H1 (cell line): Measurements from ENCODE around the gene FGF12. TPM values are rescaled to one million over a fixed set of nuclear protein-coding genes. Genes with fewer than 3 reads are reported as not detected.

Experiments
- CTCF ChIA-PET: fragments of 300-600 bp; sonication (Branson Sonifier 250); formaldehyde crosslinking; loops from one replicate; lab custom pipeline; 2021; ENCODE audit not compliant: partially characterized antibody; lab: Charles Lee
- POLR2A ChIA-PET: fragments of 300-600 bp; sonication (Branson Sonifier 250); formaldehyde crosslinking; loops from one replicate; lab custom pipeline; 2021; ENCODE audit warnings: inconsistent platforms; ENCODE audit not compliant: partially characterized antibody; lab: Charles Lee
- DNase-seq, 2 experiments: peaks; one replicate each; pipeline versions ENCODE4 v3.0.0 to v3.0.0-alpha.2; 2010 to 2022; ENCODE audit warnings: low spot score in 2 of 2, low read depth in 1 of 2, mixed read lengths in 1 of 2
- FAIRE-seq: peaks from 2 replicates; lab custom pipeline; 2011; peaks lifted over from hg19 to GRCh38; lab: Jason Lieb, UNC
- H2AFZ ChIP-seq: 2 replicates; pipeline ENCODE4 v1.8.1; 2012; ENCODE audit warnings: low read length, inconsistent platforms
- H2AK5ac ChIP-seq: 2 replicates; pipeline ENCODE4 v1.6.1; 2013; ENCODE audit warnings: low read depth, low read length
- H2BK120ac ChIP-seq: replicated peaks from 2 replicates; pipeline ENCODE3; 2013; ENCODE audit warnings: low read depth, low read length, inconsistent platforms
- H2BK12ac ChIP-seq: 2 replicates; pipeline ENCODE4 v1.6.1; 2013; ENCODE audit warnings: low read depth, low read length
- H2BK15ac ChIP-seq: 2 replicates; pipeline ENCODE4 v1.6.1; 2013; ENCODE audit warnings: low read length
- H2BK20ac ChIP-seq: 2 replicates; pipeline ENCODE4 v1.6.1; 2013; ENCODE audit warnings: low read length
- H2BK5ac ChIP-seq: 2 replicates; pipeline ENCODE4 v1.6.1; 2013; ENCODE audit warnings: low read depth, low read length
- H3K14ac ChIP-seq: 2 replicates; pipeline ENCODE4 v1.6.1; 2013; ENCODE audit warnings: inconsistent platforms; ENCODE audit not compliant: insufficient read length
- H3K18ac ChIP-seq: 2 replicates; pipeline ENCODE4 v1.6.1; 2013; ENCODE audit warnings: low read length; ENCODE audit errors: extremely low read depth
- H3K23ac ChIP-seq: 2 replicates; pipeline ENCODE4 v1.6.1; 2013; ENCODE audit warnings: inconsistent platforms; ENCODE audit not compliant: insufficient read length
- H3K23me2 ChIP-seq: 2 replicates; pipeline ENCODE4 v1.6.1; 2013; ENCODE audit warnings: low read depth, low read length
- H3K27ac ChIP-seq: 2 replicates; pipeline ENCODE4 v1.6.1; 2011; ENCODE audit warnings: low read depth, low read length, inconsistent platforms
- H3K27me3 ChIP-seq, 4 experiments: replicated peaks in 1 of 4; 1 replicate in 1 of 4; 2 replicates in 3 of 4; pipeline versions ENCODE4 v1.6.1 to v1.8.1; 2011 to 2013; ENCODE audit warnings: low read length in 3 of 4, mild to moderate bottlenecking in 3 of 4, inconsistent platforms in 2 of 4, mixed read lengths in 2 of 4, moderate library complexity in 1 of 4; ENCODE audit not compliant: control insufficient read depth in 3 of 4, insufficient read depth in 3 of 4; ENCODE audit errors: extremely low read depth in 1 of 4
- H3K36me3 ChIP-seq, 4 experiments: 2 replicates each; pipeline versions ENCODE4 v1.6.1 to v1.8.1; 2011 to 2013; ENCODE audit warnings: mild to moderate bottlenecking in 4 of 4, low read length in 3 of 4, moderate library complexity in 2 of 4, control low read depth in 1 of 4, inconsistent platforms in 1 of 4; ENCODE audit not compliant: insufficient read depth in 4 of 4, control insufficient read depth in 2 of 4
- H3K4ac ChIP-seq: replicated peaks from 2 replicates; pipeline ENCODE3; 2013; ENCODE audit warnings: low read length, low read depth, mixed read lengths, inconsistent platforms; ENCODE audit not compliant: insufficient read length
- H3K4me1 ChIP-seq, 4 experiments: replicated peaks in 1 of 4; 1 replicate in 1 of 4; 2 replicates in 3 of 4; pipeline versions ENCODE4 v1.6.1 to v1.8.1; 2011 to 2013; ENCODE audit warnings: low read length in 3 of 4, inconsistent platforms in 2 of 4, mixed read lengths in 1 of 4; ENCODE audit not compliant: insufficient read depth in 4 of 4, control insufficient read depth in 3 of 4
- H3K4me2 ChIP-seq, 2 experiments: 2 replicates each; pipeline versions ENCODE4 v1.6.1 to v1.8.1; 2011 to 2013; ENCODE audit warnings: low read depth in 2 of 2, low read length in 2 of 2, control low read depth in 1 of 2, inconsistent platforms in 1 of 2, mild to moderate bottlenecking in 1 of 2; ENCODE audit not compliant: insufficient read depth in 1 of 2
- H3K4me3 ChIP-seq, 4 experiments: fragments of 200-600, 300-600 bp in 1 of 4; sonication (generic), shearing (Covaris generic), sonication (Bioruptor Twin) in 1 of 4; 2 replicates each; pipeline versions ENCODE4 v1.5.1 to v1.8.1; 2011 to 2016; ENCODE audit warnings: low read length in 4 of 4, low read depth in 3 of 4, control low read depth in 2 of 4, inconsistent platforms in 2 of 4, mild to moderate bottlenecking in 2 of 4, mixed read lengths in 1 of 4, moderate library complexity in 1 of 4; ENCODE audit not compliant: insufficient read depth in 2 of 4; ENCODE audit errors: extremely low read depth in 1 of 4
- H3K56ac ChIP-seq: replicated peaks from 2 replicates; pipeline ENCODE3; 2013; ENCODE audit warnings: low read depth, mild to moderate bottlenecking, mixed read lengths, low read length, inconsistent platforms; ENCODE audit not compliant: insufficient read length
- H3K79me1 ChIP-seq: 2 replicates; pipeline ENCODE4 v1.6.1; 2013; ENCODE audit warnings: low read depth, low read length, control low read depth
- H3K79me2 ChIP-seq, 2 experiments: 2 replicates each; pipeline versions ENCODE4 v1.6.1 to v1.8.1; 2012 to 2013; ENCODE audit warnings: low read length in 2 of 2, mild to moderate bottlenecking in 2 of 2, inconsistent platforms in 1 of 2; ENCODE audit not compliant: insufficient read depth in 2 of 2, control insufficient read depth in 1 of 2
- H3K9ac ChIP-seq, 4 experiments: replicated peaks in 1 of 4; 1 replicate in 1 of 4; 2 replicates in 3 of 4; pipeline versions ENCODE4 v1.6.1 to v1.8.1; 2011 to 2013; ENCODE audit warnings: low read depth in 3 of 4, low read length in 3 of 4, control low read depth in 2 of 4, mild to moderate bottlenecking in 2 of 4, moderate library complexity in 2 of 4, inconsistent platforms in 1 of 4; ENCODE audit errors: extremely low read depth in 1 of 4
- H3K9me3 ChIP-seq, 2 experiments: 2 replicates each; pipeline versions ENCODE4 v1.6.1 to v1.8.1; 2012 to 2013; ENCODE audit warnings: mild to moderate bottlenecking in 2 of 2, moderate library complexity in 2 of 2, control low read depth in 1 of 2, inconsistent platforms in 1 of 2, low read depth in 1 of 2, low read length in 1 of 2, mixed read lengths in 1 of 2; ENCODE audit not compliant: insufficient read depth in 2 of 2
- H4K20me1 ChIP-seq, 2 experiments: replicated peaks in 1 of 2; 2 replicates each; pipeline versions ENCODE3 to v1.8.1; 2011 to 2013; ENCODE audit warnings: inconsistent platforms in 2 of 2, low read length in 2 of 2, mild to moderate bottlenecking in 1 of 2; ENCODE audit not compliant: insufficient read depth in 2 of 2, control insufficient read depth in 1 of 2
- H4K5ac ChIP-seq: 2 replicates; pipeline ENCODE4 v1.6.1; 2013; ENCODE audit warnings: low read length, low read depth, mixed read lengths, inconsistent platforms; ENCODE audit not compliant: insufficient read length
- H4K8ac ChIP-seq: 2 replicates; pipeline ENCODE4 v1.8.0; 2013; ENCODE audit warnings: mild to moderate bottlenecking, moderate library complexity, low read length, inconsistent platforms; ENCODE audit not compliant: insufficient read depth; ENCODE audit errors: extremely low read depth
- H4K91ac ChIP-seq: replicated peaks from 2 replicates; pipeline ENCODE3; 2013; ENCODE audit warnings: low read length, mixed read lengths, inconsistent platforms; ENCODE audit not compliant: insufficient read length
- POU5F1 ChIP-seq: IDR thresholded peaks from 2 replicates; pipeline ENCODE4 v1.6.1; 2011; ENCODE audit warnings: low read depth, mild to moderate bottlenecking, low read length, moderate library complexity
- SIN3A ChIP-seq, 2 experiments: IDR thresholded peaks in 1 of 2; conservative IDR thresholded peaks in 1 of 2; 2 replicates each; pipeline ENCODE4 v1.6.1; 2011 to 2012; ENCODE audit warnings: low read length in 2 of 2, improper control_type of control experiment in 1 of 2, low read depth in 1 of 2, mild to moderate bottlenecking in 1 of 2
- SP4 ChIP-seq: IDR thresholded peaks from 2 replicates; pipeline ENCODE4 v1.6.1; 2012; ENCODE audit warnings: low read length, inconsistent platforms
- WGBS, 2 experiments: shearing (Covaris generic) in 1 of 2; methylation state at CpG; one replicate each; pipeline versions ENCODE4 v1.1.6 to v1.1.7; 2013 to 2015; ENCODE audit warnings: low lambda C conversion rate in 2 of 2, mixed read lengths in 2 of 2, inconsistent platforms in 1 of 2, low coverage in 1 of 2, missing lambda C conversion rate in 1 of 2; ENCODE audit not compliant: insufficient replicate concordance in 2 of 2, insufficient coverage in 1 of 2, insufficient read length in 1 of 2; ENCODE audit errors: extremely low coverage in 1 of 2, missing lambda C conversion rate in 1 of 2; 5-methylcytosine and 5-hydroxymethylcytosine counted together
- polyA plus RNA-seq, 7 experiments: library from polyadenylated mRNA; depleted of rRNA in 3 of 7; stranded (reverse) in 5 of 7; unstranded in 2 of 7; fragments of >200 nt in 5 of 7; fragments of 200-250 nt in 2 of 7; gene quantifications; 1 replicate in 5 of 7; 2 replicates in 1 of 7; 4 replicates in 1 of 7; pipeline versions ENCODE4 v1.2.1 to v1.2.3, GENCODE V29; 2011 to 2013; ENCODE audit warnings: missing spikeins in 2 of 7, mixed read lengths in 2 of 7
- total RNA-seq: library from RNA; stranded (reverse); fragmentation: NEBNext Ultra II Directional; extraction: Animal tissue kit (Norgen Biotek cat#: 25700); gene quantifications from 2 replicates; pipeline ENCODE4 v1.2.1, GENCODE V29; 2021
- TF ChIP-seq, protein P1 (sequence below): IDR thresholded peaks from 2 replicates; pipeline ENCODE4 v1.6.1; 2012; ENCODE audit warnings: low read length, inconsistent platforms

FGF12 gene
- total and polyA plus RNA-seq, 2 of the 8 experiments (the other 6 are each of a cell fraction or from before 2014, with no cell fraction given), result 4.1 to 16.6 TPM

DNA sequence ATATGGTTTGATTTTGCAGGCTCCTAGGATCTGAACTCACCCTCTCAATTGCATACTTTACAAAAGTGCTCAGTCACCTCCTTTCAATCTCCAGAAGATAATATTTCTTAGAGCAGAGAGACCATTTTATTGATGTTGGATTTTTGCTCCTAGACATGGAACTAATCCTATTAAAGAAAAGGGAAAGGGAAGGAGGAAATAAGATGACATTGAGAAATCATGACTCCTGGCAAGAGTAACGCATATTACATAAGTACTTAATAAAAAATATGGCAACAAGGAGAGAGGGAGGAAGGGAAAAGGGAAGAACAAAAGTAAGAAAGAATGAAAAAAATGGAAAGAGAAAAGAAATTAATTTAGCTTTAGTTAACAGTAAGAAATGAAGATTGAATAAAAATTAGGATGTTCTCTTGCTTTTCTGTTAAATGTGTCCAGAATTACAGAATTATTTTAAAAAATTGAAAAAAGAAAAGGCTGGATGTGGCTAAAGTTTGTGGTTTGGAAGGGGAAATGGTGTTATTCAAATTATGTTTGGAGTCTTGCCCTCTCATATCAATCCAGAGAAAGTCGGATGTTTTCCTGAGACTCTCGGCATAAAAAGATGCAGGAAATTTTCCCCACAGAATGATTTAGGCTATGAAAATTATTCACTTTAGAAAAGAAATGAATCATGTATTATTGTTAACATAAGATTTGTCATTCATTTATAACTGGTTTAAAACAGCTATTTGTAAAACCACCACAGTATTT is 474.0 kb downstream of the FGF12 start:
- CTCF ChIA-PET, result interaction anchor here (0.6 kb wide), 1 partner anchor 1202 kb away, joined by 3 read pairs; no protein-coding TSS in a partner anchor
- TF ChIP-seq POU5F1 (no peak), SP4 (no peak), SIN3A (conservative IDR thresholded peaks at IDR 0.05 in 1 of 2, IDR thresholded peaks at IDR 0.05 in 1 of 2; ENCODE audit: low read depth in 1 of 2, low read length in 2 of 2) (no peak)
- TF ChIP-seq, protein P1, sequence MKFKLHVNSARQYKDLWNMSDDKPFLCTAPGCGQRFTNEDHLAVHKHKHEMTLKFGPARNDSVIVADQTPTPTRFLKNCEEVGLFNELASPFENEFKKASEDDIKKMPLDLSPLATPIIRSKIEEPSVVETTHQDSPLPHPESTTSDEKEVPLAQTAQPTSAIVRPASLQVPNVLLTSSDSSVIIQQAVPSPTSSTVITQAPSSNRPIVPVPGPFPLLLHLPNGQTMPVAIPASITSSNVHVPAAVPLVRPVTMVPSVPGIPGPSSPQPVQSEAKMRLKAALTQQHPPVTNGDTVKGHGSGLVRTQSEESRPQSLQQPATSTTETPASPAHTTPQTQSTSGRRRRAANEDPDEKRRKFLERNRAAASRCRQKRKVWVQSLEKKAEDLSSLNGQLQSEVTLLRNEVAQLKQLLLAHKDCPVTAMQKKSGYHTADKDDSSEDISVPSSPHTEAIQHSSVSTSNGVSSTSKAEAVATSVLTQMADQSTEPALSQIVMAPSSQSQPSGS, result no peak

More for the DNA sequence above, 474.0 kb downstream of the FGF12 start:
- H2BK12ac ChIP-seq, result no peak overlapping the region
- H3K14ac ChIP-seq, result no peak overlapping the region
- H3K36me3 ChIP-seq, result no peaks in the 10 kb centered on the region; a peak in 1 of 8 replicates
- no peak overlapping the region for H2BK120ac ChIP-seq
- H3K79me1 ChIP-seq, result no peaks in the 10 kb centered on the region
- 88% methylated on average over 3 of the region's 3 CpGs; no CpG with 5 or more reads in 1 of the 2 experiments for WGBS, 2 experiments
- no peak overlapping the region for H4K91ac ChIP-seq
- POLR2A ChIA-PET, result no interaction called here
- H3K4me3 ChIP-seq, result no peak overlapping the region
- H3K23ac ChIP-seq, result no peak overlapping the region
- H3K4me2 ChIP-seq, result no peak overlapping the region
- H3K56ac ChIP-seq, result no peak overlapping the region
- FAIRE-seq, result no peak
- no peak overlapping the region for H2AFZ ChIP-seq
- no peak overlapping the region for H3K18ac ChIP-seq
- no peak overlapping the region for H4K5ac ChIP-seq
- no peaks in the 10 kb centered on the region; a peak in 1 of 7 replicates for H3K4me1 ChIP-seq
- no peaks in the 10 kb centered on the region for H3K27me3 ChIP-seq
- no peak overlapping the region for H2AK5ac ChIP-seq
- no peak overlapping the region for H4K8ac ChIP-seq
- H3K9ac ChIP-seq, result no peak overlapping the region
- H2BK20ac ChIP-seq, result no peak overlapping the region
- H4K20me1 ChIP-seq, result no peaks in the 10 kb centered on the region
- H3K79me2 ChIP-seq, result no peaks in the 10 kb centered on the region
- DNase-seq, result no peak
- no peaks in the 10 kb centered on the region for H3K23me2 ChIP-seq
- H3K27ac ChIP-seq, result no peak overlapping the region
- H3K4ac ChIP-seq, result no peak overlapping the region
- no peaks in the 10 kb centered on the region for H3K9me3 ChIP-seq
- no peak overlapping the region for H2BK5ac ChIP-seq
- no peak overlapping the region for H2BK15ac ChIP-seq
